Mammary epithelial cell (primary cell): ENCODE measurements around the gene MATR3.

ENCODE experiments used
- EZH2 ChIP-seq: IDR thresholded peaks from 2 replicates; pipeline ENCODE4 v1.6.1; 2012; ENCODE audit warnings: low read length, inconsistent platforms, borderline replicate concordance
- TF ChIP-seq, protein P1 (sequence below), 2 donors: IDR thresholded peaks in 1 of 2; conservative IDR thresholded peaks in 1 of 2; 2 replicates each; pipeline ENCODE4 v1.5.1; 2011 to 2012; ENCODE audit warnings: inconsistent platforms in 2 of 2, low read length in 2 of 2, mild to moderate bottlenecking in 2 of 2, control low read depth in 1 of 2, low read depth in 1 of 2; ENCODE audit not compliant: insufficient read depth in 1 of 2; ENCODE audit errors: extremely low read depth in 1 of 2

DNA sequence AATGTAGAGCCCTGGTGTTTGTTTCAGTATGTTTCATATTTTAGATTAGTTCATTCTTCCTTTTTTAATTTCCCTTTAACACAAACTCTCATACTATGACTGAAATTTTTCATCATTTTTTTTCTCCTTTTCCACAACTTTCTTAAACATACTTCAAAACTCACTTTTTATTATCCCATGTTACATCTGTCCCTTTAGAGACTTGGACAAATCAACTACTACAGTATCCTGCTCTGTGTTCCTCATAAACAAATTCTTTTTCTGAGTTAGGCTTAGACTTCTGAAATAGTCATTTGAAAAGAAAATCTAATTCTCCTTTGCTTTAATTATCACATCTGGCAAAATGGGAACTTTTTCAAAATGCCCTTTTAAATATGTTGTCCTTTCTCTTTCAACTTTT is 15.3 kb downstream of the MATR3 start:
- TF ChIP-seq, protein P1, sequence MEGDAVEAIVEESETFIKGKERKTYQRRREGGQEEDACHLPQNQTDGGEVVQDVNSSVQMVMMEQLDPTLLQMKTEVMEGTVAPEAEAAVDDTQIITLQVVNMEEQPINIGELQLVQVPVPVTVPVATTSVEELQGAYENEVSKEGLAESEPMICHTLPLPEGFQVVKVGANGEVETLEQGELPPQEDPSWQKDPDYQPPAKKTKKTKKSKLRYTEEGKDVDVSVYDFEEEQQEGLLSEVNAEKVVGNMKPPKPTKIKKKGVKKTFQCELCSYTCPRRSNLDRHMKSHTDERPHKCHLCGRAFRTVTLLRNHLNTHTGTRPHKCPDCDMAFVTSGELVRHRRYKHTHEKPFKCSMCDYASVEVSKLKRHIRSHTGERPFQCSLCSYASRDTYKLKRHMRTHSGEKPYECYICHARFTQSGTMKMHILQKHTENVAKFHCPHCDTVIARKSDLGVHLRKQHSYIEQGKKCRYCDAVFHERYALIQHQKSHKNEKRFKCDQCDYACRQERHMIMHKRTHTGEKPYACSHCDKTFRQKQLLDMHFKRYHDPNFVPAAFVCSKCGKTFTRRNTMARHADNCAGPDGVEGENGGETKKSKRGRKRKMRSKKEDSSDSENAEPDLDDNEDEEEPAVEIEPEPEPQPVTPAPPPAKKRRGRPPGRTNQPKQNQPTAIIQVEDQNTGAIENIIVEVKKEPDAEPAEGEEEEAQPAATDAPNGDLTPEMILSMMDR (conservative IDR thresholded peaks at IDR 0.05 in 1 of 2, IDR thresholded peaks at IDR 0.05 in 1 of 2; ENCODE audit: extremely low read depth in 1 of 2, insufficient read depth in 1 of 2, low read depth in 1 of 2, low read length in 2 of 2) = no peak
- TF ChIP-seq EZH2 = no peak
